ENCODE results near the gene GYS1. TPM values are rescaled to one million over a fixed set of nuclear protein-coding genes. Genes with fewer than 3 reads are reported as not detected.

Gene GYS1
- total RNA-seq, 1 experiment from 2014 or later, result 38.6 TPM

GRCh38 chr19:48975947-48976847 lies 16.9 kb downstream of the GYS1 start:
- Histone ChIP-seq H3K9me2 (replicated peaks; ENCODE audit: low read length) (no peaks in the 10 kb centered on the region), H3K4me2 (ENCODE audit: low read length) (no peak overlapping the region), H4K20me1 (ENCODE audit: low read length) (no peaks in the 10 kb centered on the region), H2AFZ (ENCODE audit: low read length) (no peak overlapping the region), H3K27me3 (ENCODE audit: low read length) (no peaks in the 10 kb centered on the region), H3K9me3 (ENCODE audit: low read length) (no peaks in the 10 kb centered on the region), H3K27ac (ENCODE audit: low read length) (no peak overlapping the region), H3K36me3 (ENCODE audit: low read depth, low read length) (0 out of 2 replicates have a peak, but pooled peaks cover under 1% of the 10 kb centered on the region), H3K9ac (ENCODE audit: low read length) (no peak overlapping the region), H3F3A (ENCODE audit: low read length, unreplicated experiment) (peaks cover 3% of the 10 kb centered on the region), H3K4me3 (ENCODE audit: low read length) (no peak overlapping the region), H3K79me2 (ENCODE audit: low read length) (no peaks in the 10 kb centered on the region), H3K4me1 (ENCODE audit: insufficient read depth, low read length) (no peaks in the 10 kb centered on the region)
- intact Hi-C loops (cut with micrococcal nuclease), result no loop called here
- DNase-seq (no peak), ATAC-seq (no peak)
- POLR2A ChIA-PET (ENCODE audit: unreplicated experiment), result no interaction called here
- TF ChIP-seq EZH2phosphoT487 (IDR thresholded peaks at IDR 0.05; ENCODE audit: borderline replicate concordance, low read length) (no peak), EZH2 (IDR thresholded peaks at IDR 0.05; ENCODE audit: low read length, unreplicated experiment) (no peak), CTCF (conservative IDR thresholded peaks at IDR 0.05; ENCODE audit: low read depth, low read length) (no peak)
- CTCF ChIA-PET, result interaction anchor here (0.7 to 1.0 kb wide), 2 partner anchors 17 to 466 kb away, joined by 3 to 7 read pairs; partner anchors contain the start of genes GYS1 and RUVBL2
- BruUV-seq (replicated peaks), result no TSS peak

- ChIA-PET CTCF (no interaction called here), POLR2A (ENCODE audit: unreplicated experiment) (interaction anchor here (0.6 kb wide), 1 partner anchor 140 kb away, joined by 3 read pairs; no protein-coding TSS in a partner anchor)
- no peaks in the 10 kb centered on the region for H3K9me2 ChIP-seq (replicated peaks; ENCODE audit: low read length)
- no peaks in the 10 kb centered on the region for H3K27me3 ChIP-seq (ENCODE audit: low read length)
- no peak overlapping the region for H3K4me3 ChIP-seq (ENCODE audit: low read length)
- TF ChIP-seq EZH2phosphoT487 (IDR thresholded peaks at IDR 0.05; ENCODE audit: borderline replicate concordance, low read length) (no peak), CTCF (conservative IDR thresholded peaks at IDR 0.05; ENCODE audit: low read depth, low read length) (peak; percentile 84), EZH2 (IDR thresholded peaks at IDR 0.05; ENCODE audit: low read length, unreplicated experiment) (no peak)
- H4K20me1 ChIP-seq (ENCODE audit: low read length), result 0 out of 2 replicates have a peak, but pooled peaks cover 5% of the 10 kb centered on the region
- BruUV-seq (replicated peaks), result no TSS peak
- no peak for ATAC-seq
- DNase-seq, result peak; percentile 56
- H3F3A ChIP-seq (ENCODE audit: low read length, unreplicated experiment), result no peaks in the 10 kb centered on the region
- H3K79me2 ChIP-seq (ENCODE audit: low read length), result peaks cover 6% of the 10 kb centered on the region
- H3K27ac ChIP-seq (ENCODE audit: low read length), result no peak overlapping the region
- peaks cover 17% of the 10 kb centered on the region; the same call in 1 of the 2 replicates for H3K36me3 ChIP-seq (ENCODE audit: low read depth, low read length)
- intact Hi-C loops (cut with micrococcal nuclease), result no loop called here
- no peak overlapping the region for H2AFZ ChIP-seq (ENCODE audit: low read length)
- no peaks in the 10 kb centered on the region for H3K9me3 ChIP-seq (ENCODE audit: low read length)
- H3K4me1 ChIP-seq (ENCODE audit: insufficient read depth, low read length), result peaks cover 6% of the 10 kb centered on the region
- no peak overlapping the region for H3K4me2 ChIP-seq (ENCODE audit: low read length)
- no peak overlapping the region for H3K9ac ChIP-seq (ENCODE audit: low read length)
Measured at GRCh38 chr19:48970923-48971395, 22.1 kb downstream of the GYS1 start.

All from PC-3 (cell line).